RKO (cell line): ENCODE results near the gene MYO1D.

ENCODE experiments used
- DNase-seq: peaks from one replicate; pipeline ENCODE4 v3.0.0-alpha.2; 2016; ENCODE audit warnings: low spot score

MYO1D gene

DNA sequence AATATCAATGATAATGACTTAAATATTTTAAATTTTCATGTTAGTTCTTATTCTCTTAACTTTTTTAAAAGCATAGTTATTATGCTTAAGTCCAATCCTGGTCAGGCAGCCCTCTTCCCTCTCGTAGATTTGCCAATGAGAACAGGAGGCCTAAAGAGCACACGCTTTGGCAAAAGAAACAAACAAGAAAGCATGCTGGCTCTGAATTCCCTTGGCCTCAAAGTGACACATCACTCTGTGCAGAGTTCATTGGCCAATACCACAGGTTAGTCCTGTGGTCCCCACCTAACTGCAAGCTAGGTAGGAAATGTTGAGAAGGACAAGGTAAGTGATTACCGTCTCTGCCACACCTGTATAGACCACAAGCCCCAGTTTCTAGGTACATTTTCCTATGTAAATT, 61.5 kb downstream of the MYO1D start:
- DNase-seq = no peak

DNA sequence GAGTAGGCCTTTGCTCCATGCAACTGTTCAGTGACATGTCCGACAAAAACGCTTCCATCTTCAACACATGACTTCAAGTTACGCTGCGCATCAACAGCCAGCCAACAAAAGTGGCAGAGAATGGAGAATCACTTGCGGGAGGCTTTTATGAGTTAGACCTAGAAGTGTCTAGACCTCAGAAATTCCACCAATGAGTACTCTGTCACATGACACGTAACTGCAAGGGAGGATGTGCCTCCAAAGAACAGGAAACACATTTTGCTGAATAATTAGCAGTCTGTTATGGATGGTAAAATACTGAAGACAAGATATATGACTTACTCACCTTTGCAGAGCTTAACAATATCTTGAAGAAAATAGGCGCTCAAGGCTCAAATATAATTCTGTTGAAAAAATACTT, 62.1 kb downstream of the MYO1D start:
- no peak for DNase-seq

DNA sequence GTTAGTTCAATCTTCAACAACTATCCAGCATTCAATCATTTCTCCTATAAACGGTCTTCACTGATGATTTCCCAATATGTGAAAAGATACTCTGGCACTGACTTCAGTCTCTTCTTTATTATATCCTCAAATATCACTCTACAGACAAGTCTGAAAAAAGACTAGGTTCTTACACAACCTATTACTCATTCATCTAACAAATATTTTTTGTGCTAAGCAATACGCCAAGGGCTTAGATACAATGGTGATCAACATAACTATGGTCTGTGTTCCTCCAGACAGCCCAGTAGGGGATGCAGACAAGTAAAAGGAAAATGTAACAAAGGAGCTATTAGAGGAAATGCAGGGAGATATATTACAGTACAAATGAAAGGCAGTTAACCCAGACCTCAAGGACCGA, 63.9 kb downstream of the MYO1D start:
- no peak for DNase-seq

DNA sequence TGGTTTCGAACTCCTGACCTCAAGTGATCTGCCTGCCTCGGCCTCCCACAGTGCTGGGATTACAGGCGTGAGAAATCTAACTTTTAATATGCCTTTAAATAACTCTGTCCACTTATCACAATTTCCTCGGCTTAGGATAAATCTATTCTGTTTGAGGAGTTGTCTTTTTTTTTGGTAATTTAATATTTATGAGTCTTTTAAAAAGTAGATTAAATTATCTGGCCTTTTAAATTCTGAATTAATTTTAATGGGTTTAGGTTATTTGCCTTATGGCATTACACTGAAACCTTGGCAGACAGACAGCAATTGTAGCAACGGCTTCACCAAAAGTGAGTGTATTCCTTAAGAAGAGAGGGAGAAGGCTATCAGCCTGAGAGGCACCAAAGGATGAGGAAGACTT, 66.2 kb downstream of the MYO1D start:
- no peak for DNase-seq

DNA sequence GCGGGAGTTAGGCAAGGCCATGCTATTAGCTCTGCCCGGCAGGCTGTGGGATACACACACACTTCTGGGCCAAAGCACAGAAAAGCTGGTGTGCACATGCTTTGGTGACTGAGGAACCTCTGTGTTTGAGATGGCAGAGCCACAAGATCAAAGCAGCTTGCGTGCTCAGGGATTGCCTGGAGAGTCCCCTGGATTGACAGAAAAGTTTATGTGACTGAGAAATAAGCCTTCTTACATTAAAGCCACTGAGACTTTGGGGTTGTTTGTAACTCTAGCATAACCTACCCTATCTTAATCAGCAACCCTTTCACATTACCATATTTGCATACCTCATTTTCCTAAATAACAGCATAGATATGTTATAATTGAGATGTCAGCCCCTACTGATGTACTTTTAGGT, 69.3 kb downstream of the MYO1D start:
- no peak for DNase-seq

DNA sequence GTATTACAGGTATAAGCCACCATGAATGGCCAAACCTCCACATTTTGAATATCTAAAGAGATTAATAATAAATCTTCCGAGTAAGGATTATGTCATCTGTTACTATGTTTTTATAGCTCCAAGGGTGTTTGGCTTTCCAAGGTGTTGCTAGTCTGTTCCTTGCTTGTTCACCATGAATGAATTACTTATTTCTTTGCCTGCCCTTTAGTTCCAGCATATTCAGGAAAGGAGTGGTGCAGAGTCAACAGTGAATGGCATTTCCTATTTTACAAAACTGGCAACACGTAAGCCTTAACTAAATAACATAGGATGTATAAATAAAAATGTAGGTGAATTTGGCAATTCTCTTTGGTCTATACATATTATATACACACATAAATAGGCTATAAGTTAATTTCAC, 70.3 kb downstream of the MYO1D start:
- DNase-seq = no peak

DNA sequence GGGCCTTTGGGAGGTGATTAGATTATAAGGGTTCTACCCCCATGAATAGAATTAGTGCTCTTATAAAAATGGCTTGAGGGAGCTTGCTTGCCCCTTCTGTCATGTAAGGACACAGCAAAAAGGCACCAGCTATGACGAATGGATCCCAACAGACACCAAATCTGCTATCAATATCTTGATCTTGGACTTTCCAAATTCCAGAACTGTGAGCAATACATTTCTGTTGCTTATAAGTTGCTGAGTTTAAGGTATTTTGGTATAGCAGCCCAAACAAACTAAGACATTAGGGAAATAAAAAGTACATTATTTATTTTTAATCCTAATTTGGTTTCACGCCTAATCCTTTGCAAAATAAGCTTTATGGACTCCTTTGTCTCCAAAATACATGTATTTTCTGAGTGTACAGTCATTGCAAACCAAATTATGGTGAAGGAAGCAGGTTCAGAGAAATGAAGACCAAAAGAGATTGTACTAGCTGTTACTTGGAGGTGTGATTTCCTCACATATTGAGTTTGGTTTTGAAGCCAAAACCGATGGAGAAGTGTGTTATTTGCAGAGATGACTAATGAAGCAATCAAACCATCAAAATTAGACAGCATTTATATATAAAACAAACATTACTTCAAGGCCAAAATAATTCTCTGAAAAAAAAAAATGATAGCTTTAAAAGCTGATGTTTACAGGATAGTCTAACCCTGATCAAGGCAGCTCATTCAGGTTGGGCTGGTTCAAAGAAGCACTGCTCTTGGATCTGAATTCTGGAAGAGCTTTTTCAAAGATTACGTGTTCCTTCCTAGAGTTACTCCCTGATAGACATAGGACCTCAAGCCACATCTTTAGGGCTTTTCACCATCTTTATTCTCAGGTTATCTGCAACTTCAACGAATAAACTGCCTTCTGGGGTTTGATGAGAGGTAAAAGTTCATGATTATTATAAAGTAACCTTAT, 71.6 kb downstream of the MYO1D start:
- DNase-seq = no peak

DNA sequence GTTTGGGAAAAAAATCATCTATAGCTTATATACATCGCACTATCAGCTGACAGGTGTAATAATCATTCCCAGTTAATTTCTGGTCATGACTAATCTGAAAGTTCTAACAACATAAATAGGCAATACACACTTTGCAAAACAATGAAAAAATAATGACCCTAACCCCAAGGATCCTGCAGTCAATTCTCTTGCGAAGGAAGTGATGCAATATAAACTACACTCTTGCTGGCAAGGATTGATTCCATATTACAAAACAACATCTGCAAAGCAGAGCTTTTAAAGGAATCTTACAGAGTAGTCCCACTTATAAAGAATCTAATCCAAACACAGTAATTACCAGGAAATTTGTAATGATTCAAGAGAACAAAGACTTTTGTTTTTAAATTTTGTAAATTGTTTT, 73.4 kb downstream of the MYO1D start:
- no peak for DNase-seq

DNA sequence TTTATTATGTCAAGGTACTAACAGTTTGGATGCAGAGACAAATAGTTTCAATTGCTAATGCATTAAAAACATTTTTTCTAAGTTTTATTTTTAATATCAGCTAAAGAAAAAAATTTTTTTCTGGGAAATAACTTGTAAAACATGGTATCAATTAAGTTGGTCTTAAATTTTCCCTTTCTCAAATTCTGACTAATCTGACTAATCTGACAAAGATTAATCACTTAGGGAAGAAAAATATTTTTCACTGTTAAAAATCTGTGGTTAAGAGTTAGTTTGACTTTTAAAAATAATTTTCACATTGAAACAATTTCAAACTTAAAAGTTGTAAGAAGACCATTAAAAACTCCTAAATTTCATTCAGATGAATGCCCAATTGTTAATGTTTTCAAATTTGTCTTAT, 74.6 kb downstream of the MYO1D start:
- DNase-seq = no peak

DNA sequence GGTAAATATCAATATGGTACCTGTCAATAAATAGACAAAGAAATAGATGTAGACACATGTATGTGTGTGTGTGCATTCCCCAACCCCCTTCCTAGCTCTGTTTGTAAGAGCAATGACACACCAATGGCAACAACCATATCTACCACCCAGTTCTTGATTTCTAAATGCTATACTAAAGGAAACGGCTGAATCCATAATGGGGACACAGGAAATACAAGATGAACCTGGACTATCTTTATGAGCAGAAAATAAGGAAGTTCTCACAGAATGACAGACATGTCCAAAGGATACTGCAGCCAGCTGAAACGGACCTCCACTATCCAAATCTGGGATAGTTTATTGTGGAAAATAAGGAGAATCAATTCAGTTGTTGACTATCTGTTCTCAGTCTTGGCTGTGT, 75.3 kb downstream of the MYO1D start:
- no peak for DNase-seq

DNA sequence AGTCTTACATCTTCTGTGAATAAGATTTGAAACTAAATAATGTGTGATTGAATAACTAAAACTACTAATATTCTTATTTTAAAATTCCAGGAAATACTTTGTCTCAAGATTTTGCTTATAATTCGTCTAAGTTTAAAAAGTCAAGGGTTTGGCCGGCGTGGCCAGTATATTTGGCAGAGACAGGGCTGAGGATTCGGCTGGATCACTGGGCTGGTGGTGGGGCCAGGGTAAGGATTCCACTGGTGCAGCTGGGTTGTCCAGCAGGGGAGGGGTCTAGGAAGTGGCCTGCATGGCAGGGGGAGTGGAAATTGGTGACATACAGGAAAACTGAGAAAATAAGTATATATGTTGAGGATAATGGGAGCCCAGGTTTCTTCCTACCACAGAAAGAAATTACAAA, 75.7 kb downstream of the MYO1D start:
- DNase-seq = no peak

DNA sequence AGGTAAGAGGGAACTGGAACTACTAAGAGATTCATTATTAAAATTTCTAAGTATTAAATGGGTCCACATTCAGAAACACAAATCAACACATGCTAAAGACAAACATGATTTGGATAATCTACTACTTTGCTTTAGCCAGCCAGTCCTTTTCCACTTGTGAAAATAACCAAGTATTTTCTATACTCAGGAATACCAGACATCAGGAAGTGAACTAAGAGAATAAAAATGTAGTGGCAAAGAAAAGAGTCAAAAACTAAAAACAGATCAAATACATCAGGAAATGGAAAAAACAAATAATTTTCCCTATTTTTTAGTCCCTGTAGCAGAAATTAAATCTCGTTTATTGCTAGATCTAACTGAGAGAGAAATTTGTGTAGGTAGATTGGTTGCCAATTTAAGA, 78.0 kb downstream of the MYO1D start:
- DNase-seq = no peak

DNA sequence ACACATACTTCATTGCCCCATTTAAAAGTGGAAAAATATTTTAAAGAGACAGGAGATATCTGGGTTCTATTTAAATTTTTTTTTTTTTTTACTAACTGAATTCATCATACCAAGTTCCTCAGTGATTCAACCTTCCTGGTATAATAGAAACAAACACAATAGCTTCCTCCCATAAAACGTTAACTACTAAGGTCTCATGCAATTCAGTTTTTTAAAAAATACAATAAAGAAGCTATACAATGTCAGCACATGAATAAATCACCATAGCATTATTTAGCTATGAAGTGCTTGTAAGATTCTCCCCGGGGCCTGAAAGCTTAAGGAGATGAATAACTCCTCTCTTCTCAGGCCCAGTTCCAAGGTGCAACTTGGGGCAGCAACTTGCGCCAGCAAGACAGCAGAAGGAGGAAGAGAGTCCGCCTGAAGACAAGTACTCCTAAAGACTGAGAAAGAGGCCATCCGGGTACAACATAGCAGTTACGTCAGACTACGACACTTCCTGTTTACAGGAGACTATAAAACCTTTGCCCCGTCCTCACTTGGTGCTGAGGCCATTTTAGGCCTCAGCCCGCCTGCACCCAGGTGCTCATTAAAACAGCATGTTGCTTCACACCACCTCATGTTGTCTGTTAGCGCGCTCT, 81.5 kb downstream of the MYO1D start:
- DNase-seq = no peak

DNA sequence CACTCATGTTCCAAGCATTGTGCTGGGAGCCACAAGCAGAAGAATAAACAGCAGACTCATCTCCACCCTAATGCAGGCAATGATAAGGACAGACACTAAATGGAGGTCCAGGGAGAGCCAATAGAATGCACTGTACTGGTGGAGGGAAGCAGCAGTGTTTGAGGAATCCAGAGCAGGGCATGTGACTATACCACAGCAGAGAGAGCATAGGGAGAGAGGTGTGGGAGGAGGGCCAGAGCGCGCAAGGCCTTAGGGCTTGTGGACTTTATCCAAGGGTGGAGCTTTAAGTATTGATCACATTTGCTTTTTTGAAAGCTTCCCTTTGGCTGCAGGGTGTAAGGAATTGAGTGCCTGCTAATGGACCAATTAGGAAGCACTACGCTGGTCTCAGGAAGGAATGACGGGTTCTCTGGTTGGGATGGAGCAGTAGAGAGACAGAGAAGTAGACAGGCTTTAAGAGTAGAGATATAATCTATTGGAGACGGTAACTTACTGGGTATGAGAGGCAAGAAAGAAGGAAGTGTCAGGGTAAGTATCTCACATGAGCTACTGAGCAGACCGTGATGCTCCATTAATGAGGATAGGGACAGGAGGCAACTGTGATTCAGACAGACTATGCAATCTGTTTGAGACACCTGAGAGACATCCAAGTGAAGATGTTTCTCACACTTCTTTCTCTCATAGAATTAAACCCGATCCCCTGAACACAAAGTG, 82.2 kb downstream of the MYO1D start:
- DNase-seq = no peak

DNA sequence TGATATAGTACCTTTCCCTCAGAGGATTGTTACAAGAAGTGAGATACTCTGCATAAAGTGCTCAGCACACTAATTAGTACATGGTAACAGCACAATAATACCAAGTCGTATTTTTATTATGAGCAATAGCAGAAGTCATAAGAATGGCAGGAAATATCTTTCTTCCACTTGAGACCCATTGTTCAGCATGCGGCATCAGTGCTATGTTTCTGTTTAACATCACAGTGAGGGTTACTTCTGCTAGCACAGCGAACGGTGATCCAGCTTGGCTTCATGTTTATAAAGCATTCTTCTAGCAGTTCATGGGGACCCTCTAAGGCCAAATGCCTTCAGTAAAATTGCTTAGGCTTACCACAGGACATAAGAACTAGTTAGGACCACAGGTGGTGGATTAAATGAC, 83.1 kb downstream of the MYO1D start:
- no peak for DNase-seq

DNA sequence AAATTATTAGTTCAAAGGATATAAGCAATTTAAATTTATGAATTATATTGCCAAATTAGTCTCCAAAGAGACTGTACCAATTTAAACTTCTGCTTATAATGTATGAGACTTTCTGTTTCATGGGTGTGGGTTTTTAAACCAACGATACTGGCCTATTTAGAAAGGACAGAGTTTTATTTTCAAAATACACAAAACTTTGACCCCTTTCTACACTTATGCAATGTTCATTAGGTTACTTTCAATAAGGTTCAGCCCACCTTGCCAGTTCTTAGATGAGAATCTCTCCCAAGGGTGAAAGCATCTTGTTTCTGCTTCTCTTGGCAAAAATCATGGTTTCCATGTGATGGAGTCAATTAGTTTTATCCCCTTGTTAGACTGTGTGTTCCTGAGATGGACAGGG, 84.7 kb downstream of the MYO1D start:
- DNase-seq = no peak

DNA sequence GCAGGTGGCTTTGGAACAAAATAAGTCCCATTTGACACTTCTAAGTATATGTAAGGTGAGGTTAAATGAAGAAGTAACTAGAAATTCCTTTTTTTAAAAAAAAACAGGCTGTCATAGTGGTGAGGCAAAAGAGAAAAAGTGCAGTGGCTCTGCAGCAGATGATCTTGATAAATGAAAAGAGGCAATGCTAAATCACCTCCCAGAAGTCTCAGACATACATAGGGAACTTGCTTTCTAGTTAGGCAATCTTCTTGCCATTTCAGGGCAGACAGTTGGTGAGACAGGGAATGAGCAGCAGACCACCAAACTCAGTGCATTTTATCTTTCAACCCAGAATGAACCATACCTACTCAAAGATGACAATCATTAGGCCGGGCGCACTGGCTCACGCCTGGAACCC, 90.8 kb downstream of the MYO1D start:
- no peak for DNase-seq

DNA sequence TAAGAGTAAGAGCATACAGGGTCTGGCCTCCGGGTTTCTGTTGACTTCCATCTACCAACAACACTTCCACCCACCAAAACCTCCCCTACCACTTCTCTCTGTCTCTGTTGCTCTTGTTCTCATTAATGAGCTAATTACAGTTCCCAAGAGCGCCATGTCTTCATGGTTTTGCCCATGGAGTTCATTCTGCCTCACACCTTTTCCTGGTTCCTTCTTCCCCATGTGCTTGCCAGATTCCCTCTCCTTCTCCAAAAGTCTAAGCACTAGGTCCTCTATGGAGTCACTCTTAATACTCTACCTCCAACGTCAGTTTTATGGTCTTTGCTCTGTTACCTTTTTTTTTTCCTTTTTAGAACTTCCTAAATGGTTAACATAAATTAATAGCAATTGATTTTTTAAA, 92.8 kb downstream of the MYO1D start:
- no peak for DNase-seq

DNA sequence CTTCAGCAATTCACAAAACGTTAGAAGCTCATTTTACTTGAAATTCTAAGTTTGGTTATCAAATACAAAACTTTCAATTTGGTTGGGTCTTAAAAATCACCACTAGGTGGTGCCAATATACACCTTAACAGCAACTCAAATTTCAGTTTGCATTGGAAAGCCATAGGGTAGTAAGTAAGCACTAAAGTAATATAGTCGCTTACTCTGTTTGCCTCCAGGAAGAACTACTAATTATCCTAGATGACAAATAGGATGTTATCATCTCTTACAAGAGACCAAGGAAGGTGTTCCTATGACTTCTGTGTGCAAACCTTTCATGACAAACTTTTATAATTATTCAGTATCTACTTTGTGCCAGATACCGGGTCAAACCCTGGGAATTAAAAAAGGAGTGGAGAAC, 93.3 kb downstream of the MYO1D start:
- DNase-seq = peak; percentile 82

DNA sequence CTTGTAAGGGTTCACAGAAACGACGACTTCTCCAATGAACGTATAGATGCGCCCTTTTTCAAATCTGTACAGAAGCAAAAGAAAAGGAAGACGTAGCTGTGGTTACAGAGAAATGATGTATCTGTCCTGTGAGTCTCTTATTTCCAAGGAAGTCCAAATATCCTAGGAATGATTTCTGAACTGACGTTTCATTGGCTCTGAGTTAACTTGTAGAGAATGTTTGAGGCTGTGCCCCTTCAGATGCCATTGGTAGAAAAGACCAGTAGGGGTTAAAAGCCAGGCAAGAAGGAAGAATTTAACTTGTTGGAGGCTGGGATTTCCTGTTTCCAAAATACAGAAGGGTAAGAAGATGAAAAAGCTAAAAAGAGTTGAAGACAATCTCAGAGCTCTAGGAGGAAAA, 96.2 kb downstream of the MYO1D start:
- DNase-seq = no peak

DNA sequence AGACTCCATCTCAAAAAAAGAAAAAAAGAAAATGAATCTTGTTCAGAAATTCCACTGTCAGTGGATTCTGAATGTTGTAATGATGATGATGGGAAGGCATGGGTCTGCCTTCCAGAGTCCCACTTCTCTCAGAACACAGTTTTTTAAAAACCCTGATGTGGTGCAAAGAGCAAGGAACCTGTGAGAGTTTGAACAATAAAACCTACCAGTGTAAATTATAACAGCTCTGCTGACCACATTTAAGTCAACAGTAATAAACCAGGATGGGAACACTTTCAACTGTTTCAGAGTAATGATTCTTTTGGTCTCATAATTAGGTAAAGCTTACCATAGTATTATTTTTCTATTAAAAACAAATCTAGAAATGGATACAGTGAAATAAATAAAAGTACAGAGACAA, 99.0 kb downstream of the MYO1D start:
- DNase-seq = no peak

DNA sequence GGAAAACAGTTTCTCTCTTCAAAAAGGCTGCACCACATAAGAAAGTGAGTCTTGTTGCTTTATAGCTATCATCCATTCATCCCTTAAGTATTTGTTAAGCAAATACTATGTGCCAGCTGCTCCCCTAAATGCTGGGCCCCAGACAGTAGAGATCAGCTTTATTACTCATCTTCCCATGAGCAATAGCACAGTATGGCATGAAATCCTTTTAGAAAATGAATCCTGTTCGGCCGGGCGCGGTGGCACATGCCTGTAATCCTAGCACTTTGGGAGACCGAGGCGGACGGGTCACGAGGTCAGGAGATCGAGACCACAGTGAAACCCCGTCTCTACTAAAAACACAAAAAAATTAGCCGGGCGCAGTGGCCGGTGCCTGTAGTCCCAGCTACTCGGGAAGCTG, 99.5 kb downstream of the MYO1D start:
- peak; percentile 22 for DNase-seq

DNA sequence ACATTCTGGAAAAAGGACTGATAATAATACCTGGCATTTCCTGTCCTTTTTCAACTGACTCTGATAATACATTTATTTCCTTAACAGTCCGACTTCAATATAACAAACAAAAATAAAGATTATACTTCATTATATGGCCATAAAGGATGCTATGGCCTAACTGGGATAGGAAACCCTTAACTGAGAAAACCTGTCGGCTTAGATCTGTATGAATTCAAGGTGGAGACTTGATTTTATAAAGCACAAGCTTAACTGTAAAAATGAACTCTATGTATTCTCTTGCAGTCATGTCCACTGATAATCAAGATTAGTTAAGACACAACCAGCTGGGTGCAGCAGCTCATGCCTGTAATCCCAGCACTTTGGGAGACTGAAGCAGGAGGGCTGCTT, 102.2 kb downstream of the MYO1D start:
- DNase-seq = no peak
